ENCODE data around the gene QPCTL. TPM values are rescaled to one million over a fixed set of nuclear protein-coding genes. Genes with fewer than 3 reads are reported as not detected.
A peak's percentile ranks its signal among the peaks of the same experiment; 100 is the strongest.

Gene QPCTL
- total and polyA plus RNA-seq, 7 donors: 0.41 to 1.6 (median 0.89) TPM

- Histone ChIP-seq H3K9me3 (no peaks in the 10 kb centered on the region), H3K27ac (no peak overlapping the region), H3K36me3 (ENCODE audit: insufficient read depth in 1 of 2, low read depth in 1 of 2) (no peaks in the 10 kb centered on the region), H3K27me3 (ENCODE audit: insufficient read depth in 3 of 3, low read length in 2 of 3) (no peaks in the 10 kb centered on the region), H3K4me3 (no peak overlapping the region), H3K4me1 (peaks cover 7% of the 10 kb centered on the region)
- WGBS, 3 donors: 92 to 95% (median 95%) methylated on average over 21 to 25 of the region's 25 CpGs
- no peak for DNase-seq
- intact Hi-C loops (cut with DNase I): no loop called here
- no peak for TF ChIP-seq CTCF (IDR thresholded peaks at IDR 0.05)
- ATAC-seq: no peak
Observed at GRCh38 chr19:45712699-45713067, 20.2 kb downstream of the QPCTL start.

- no peak for TF ChIP-seq CTCF (IDR thresholded peaks at IDR 0.05)
- Histone ChIP-seq H3K4me1 (peaks cover 10% of the 10 kb centered on the region), H3K4me3 (no peak overlapping the region), H3K27me3 (ENCODE audit: insufficient read depth in 3 of 3, low read length in 2 of 3) (no peaks in the 10 kb centered on the region), H3K9me3 (no peaks in the 10 kb centered on the region), H3K36me3 (ENCODE audit: insufficient read depth in 1 of 2, low read depth in 1 of 2) (no peaks in the 10 kb centered on the region), H3K27ac (no peak overlapping the region)
- ATAC-seq (no peak), DNase-seq (no peak)
- intact Hi-C loops (cut with DNase I): no loop called here
- 88 to 90% (median 89%) methylated on average over 15 of the region's 15 CpGs for WGBS, 3 donors
Observed at GRCh38 chr19:45713141-45713540, 20.7 kb downstream of the QPCTL start.

GRCh38 chr19:45715139-45715538 lies 22.7 kb downstream of the QPCTL start:
- Histone ChIP-seq H3K4me3 (no peak overlapping the region), H3K9me3 (no peaks in the 10 kb centered on the region), H3K27me3 (ENCODE audit: insufficient read depth in 3 of 3, low read length in 2 of 3) (no peaks in the 10 kb centered on the region), H3K36me3 (ENCODE audit: insufficient read depth in 1 of 2, low read depth in 1 of 2) (no peaks in the 10 kb centered on the region), H3K4me1 (peaks cover 14% of the 10 kb centered on the region), H3K27ac (no peak overlapping the region)
- DNase-seq (no peak), ATAC-seq (no peak)
- 94 to 100% (median 96%) methylated on average over 3 of the region's 3 CpGs for WGBS, 3 donors
- TF ChIP-seq CTCF (IDR thresholded peaks at IDR 0.05): no peak
- intact Hi-C loops (cut with DNase I): no loop called here

GRCh38 chr19:45716359-45717130 lies 24.1 kb downstream of the QPCTL start:
- no peaks in the 10 kb centered on the region for H3K27me3 ChIP-seq (ENCODE audit: insufficient read depth in 3 of 3, low read length in 2 of 3)
- no peaks in the 10 kb centered on the region for H3K9me3 ChIP-seq
- peak in 2 of 4 donors; percentile 12 to 25 for ATAC-seq
- H3K27ac ChIP-seq: peak overlapping the region; percentile 94
- DNase-seq: no peak
- H3K4me1 ChIP-seq: peaks cover 14% of the 10 kb centered on the region
- TF ChIP-seq CTCF (IDR thresholded peaks at IDR 0.05): no peak
- no peaks in the 10 kb centered on the region for H3K36me3 ChIP-seq (ENCODE audit: insufficient read depth in 1 of 2, low read depth in 1 of 2)
- peak overlapping the region; percentile 84 for H3K4me3 ChIP-seq
- intact Hi-C loops (cut with DNase I): no loop called here
- 1 to 2% (median 2%) methylated on average over 24 of the region's 24 CpGs for WGBS, 3 donors
